Mucosa of rectum (tissue), 2 donors: ENCODE results near the gene FAM124A.

Experiments
- H3K27ac ChIP-seq, 2 donors: one replicate each; pipeline ENCODE4 v1.7.0; 2013; ENCODE audit warnings: inconsistent platforms in 2 of 2, low read depth in 2 of 2, low read length in 2 of 2
- H3K27me3 ChIP-seq, 2 donors: one replicate each; pipeline ENCODE4 v1.7.0; 2013; ENCODE audit warnings: low read length in 2 of 2; ENCODE audit not compliant: control insufficient read depth in 2 of 2, insufficient read depth in 2 of 2
- H3K36me3 ChIP-seq, 2 donors: one replicate each; pipeline ENCODE4 v1.7.0; 2013; ENCODE audit warnings: low read length in 2 of 2; ENCODE audit not compliant: control insufficient read depth in 2 of 2, insufficient read depth in 2 of 2
- H3K4me1 ChIP-seq, 2 donors: one replicate each; pipeline ENCODE4 v1.7.0; 2013; ENCODE audit warnings: low read length in 2 of 2, mild to moderate bottlenecking in 1 of 2; ENCODE audit not compliant: control insufficient read depth in 2 of 2, insufficient read depth in 2 of 2
- H3K4me3 ChIP-seq, 2 donors: one replicate each; pipeline ENCODE4 v1.7.0; 2013; ENCODE audit warnings: low read length in 2 of 2
- H3K9ac ChIP-seq, 2 donors: one replicate each; pipeline ENCODE4 v1.7.0; 2013; ENCODE audit warnings: low read length in 2 of 2, low read depth in 1 of 2, mild to moderate bottlenecking in 1 of 2
- H3K9me3 ChIP-seq, 2 donors: one replicate each; pipeline ENCODE4 v1.7.0; 2013; ENCODE audit warnings: low read length in 2 of 2; ENCODE audit not compliant: control insufficient read depth in 2 of 2
- donor health status: healthy.
- donor health status: Normal muscosa, but diverticular disease.

FAM124A gene

GRCh38 chr13:51330791-51331190 is 108.6 kb downstream of the FAM124A start:
- H3K36me3 ChIP-seq: no peaks in the 10 kb centered on the region
- no peak overlapping the region for H3K27ac ChIP-seq
- no peaks in the 10 kb centered on the region for H3K9me3 ChIP-seq
- H3K4me1 ChIP-seq: no peaks in the 10 kb centered on the region
- H3K4me3 ChIP-seq: no peak overlapping the region
- no peaks in the 10 kb centered on the region for H3K27me3 ChIP-seq
- no peak overlapping the region for H3K9ac ChIP-seq

- Histone ChIP-seq H3K27ac (no peak overlapping the region), H3K9me3 (no peaks in the 10 kb centered on the region), H3K27me3 (no peaks in the 10 kb centered on the region), H3K36me3 (no peaks in the 10 kb centered on the region), H3K4me1 (no peaks in the 10 kb centered on the region), H3K4me3 (no peak overlapping the region), H3K9ac (no peak overlapping the region)
These were observed 109.2 kb downstream of the FAM124A start for GRCh38 chr13:51331354-51331861.

- no peak overlapping the region for H3K9ac ChIP-seq
- no peak overlapping the region for H3K27ac ChIP-seq
- H3K36me3 ChIP-seq: no peaks in the 10 kb centered on the region
- H3K4me1 ChIP-seq: no peaks in the 10 kb centered on the region
- no peak overlapping the region for H3K4me3 ChIP-seq
- no peaks in the 10 kb centered on the region for H3K27me3 ChIP-seq
- no peaks in the 10 kb centered on the region for H3K9me3 ChIP-seq
These were observed 110.6 kb downstream of the FAM124A start for GRCh38 chr13:51332566-51333361.

GRCh38 chr13:51333421-51333820 is 111.2 kb downstream of the FAM124A start:
- H3K36me3 ChIP-seq: no peaks in the 10 kb centered on the region
- H3K27ac ChIP-seq: no peak overlapping the region
- no peak overlapping the region for H3K9ac ChIP-seq
- no peak overlapping the region for H3K4me3 ChIP-seq
- H3K27me3 ChIP-seq: no peaks in the 10 kb centered on the region
- H3K9me3 ChIP-seq: no peaks in the 10 kb centered on the region
- no peaks in the 10 kb centered on the region for H3K4me1 ChIP-seq

GRCh38 chr13:51333826-51334225 is 111.6 kb downstream of the FAM124A start:
- Histone ChIP-seq H3K9me3 (no peaks in the 10 kb centered on the region), H3K27me3 (no peaks in the 10 kb centered on the region), H3K36me3 (no peaks in the 10 kb centered on the region), H3K27ac (no peak overlapping the region), H3K9ac (no peak overlapping the region), H3K4me1 (no peaks in the 10 kb centered on the region), H3K4me3 (no peak overlapping the region)
